ENCODE results near the gene ZNRF3.
"Not testable (repeated sequence)": the region's sequence is repeated elsewhere in the genome, so short reads cannot be mapped to it uniquely, and the experiment has no call there.

The ZNRF3 gene

GRCh38 chr22:28934026-28934425, 50.7 kb downstream of the ZNRF3 start:
- no peak for DNase-seq

DNA sequence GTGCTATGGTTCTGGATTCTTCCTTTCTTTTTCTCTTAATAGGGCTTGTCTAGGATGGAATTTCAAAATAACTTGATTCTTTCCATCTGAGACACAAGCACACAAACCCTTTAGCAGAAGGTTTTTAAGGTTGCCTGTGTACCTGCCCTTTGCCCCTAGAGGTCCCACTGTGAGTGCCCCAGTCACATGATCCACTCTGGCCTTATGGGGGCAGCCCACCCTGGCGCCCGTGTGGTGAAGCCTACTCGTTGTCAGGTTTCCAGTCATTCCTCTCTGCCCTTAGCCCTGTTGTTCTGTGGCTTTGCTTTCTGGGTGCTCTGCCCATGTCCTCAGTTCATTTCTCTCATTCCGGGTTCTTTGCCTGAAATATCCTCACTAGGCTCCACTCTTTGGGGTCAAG, 51.8 kb downstream of the ZNRF3 start:
- DNase-seq, result no peak

- DNase-seq, result no peak
Measured at GRCh38 chr22:28935713-28936112, 52.3 kb downstream of the ZNRF3 start.

- DNase-seq, result no peak
Measured at GRCh38 chr22:28936200-28936599, 52.8 kb downstream of the ZNRF3 start.

GRCh38 chr22:28937206-28938025, 54.0 kb downstream of the ZNRF3 start:
- DNase-seq, result no peak

- DNase-seq, result no peak
Measured at GRCh38 chr22:28938286-28938833, 55.0 kb downstream of the ZNRF3 start.

GRCh38 chr22:28939394-28939793, 56.0 kb downstream of the ZNRF3 start:
- no peak for DNase-seq

DNA sequence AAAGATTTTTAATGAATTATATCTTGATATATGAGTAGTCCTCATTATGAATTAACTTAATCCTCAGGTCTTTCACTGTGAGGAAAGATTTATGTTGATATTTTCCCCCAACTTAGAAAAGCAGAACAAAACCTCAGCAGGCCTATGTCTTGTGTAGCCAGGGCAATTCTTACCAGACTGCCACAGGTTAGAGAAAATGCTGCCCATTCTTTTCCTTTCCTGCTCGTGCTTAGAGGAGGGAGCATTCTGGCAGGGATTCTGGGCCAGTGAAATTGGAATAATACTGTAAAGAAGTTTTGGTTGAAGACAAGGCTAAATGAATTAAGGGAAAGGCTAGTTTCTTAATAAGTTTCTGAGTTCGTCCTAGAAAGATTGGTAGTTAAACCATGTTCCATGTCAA, 56.6 kb downstream of the ZNRF3 start:
- no peak for DNase-seq

DNA sequence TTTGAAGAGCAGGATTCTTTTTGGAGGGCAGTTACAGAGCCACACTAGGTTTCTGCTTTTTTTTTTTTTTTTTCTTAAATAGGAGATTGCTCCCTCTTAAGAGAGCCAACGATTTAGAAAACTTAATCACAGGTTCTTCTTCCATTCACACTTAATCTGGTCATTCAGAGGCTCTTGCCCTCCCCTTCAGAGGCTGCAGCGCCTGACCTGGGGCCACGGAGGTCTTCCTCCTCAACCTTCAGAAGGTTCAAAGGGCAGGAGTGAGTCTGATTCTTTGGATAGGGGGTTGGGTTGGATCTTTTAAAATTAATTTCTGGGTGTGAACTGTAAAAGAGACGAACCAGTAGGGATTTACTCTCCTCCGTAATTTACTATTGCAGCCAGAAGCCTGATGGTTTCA, 57.1 kb downstream of the ZNRF3 start:
- DNase-seq, result no peak

DNA sequence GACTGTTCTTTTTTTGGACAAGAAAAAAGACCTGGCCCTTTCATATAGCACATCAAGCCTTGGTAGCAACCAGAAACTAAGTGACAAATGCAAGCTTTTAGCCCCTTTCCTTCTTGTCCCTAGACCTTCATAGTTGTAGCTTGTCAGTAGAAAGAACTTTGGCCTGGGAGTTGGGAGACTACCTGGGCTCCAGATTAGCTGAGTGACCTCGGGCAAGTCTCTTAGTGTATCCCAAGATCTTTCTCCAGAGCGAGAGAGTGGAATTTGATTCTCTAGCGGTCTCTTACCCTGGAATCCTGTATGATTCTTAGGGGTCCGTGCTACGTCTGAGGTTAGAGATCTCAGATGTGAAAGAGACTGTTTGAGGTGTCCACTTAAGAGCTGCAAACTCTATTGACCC, 59.0 kb downstream of the ZNRF3 start:
- DNase-seq, result no peak

GRCh38 chr22:28942801-28943500, 59.6 kb downstream of the ZNRF3 start:
- no peak for DNase-seq

- DNase-seq, result no peak
Measured at GRCh38 chr22:28943501-28943879, 60.1 kb downstream of the ZNRF3 start.

GRCh38 chr22:28947125-28947524, 63.8 kb downstream of the ZNRF3 start:
- DNase-seq, result no peak

- no peak for DNase-seq
Measured at GRCh38 chr22:28948424-28948823, 65.1 kb downstream of the ZNRF3 start.

DNA sequence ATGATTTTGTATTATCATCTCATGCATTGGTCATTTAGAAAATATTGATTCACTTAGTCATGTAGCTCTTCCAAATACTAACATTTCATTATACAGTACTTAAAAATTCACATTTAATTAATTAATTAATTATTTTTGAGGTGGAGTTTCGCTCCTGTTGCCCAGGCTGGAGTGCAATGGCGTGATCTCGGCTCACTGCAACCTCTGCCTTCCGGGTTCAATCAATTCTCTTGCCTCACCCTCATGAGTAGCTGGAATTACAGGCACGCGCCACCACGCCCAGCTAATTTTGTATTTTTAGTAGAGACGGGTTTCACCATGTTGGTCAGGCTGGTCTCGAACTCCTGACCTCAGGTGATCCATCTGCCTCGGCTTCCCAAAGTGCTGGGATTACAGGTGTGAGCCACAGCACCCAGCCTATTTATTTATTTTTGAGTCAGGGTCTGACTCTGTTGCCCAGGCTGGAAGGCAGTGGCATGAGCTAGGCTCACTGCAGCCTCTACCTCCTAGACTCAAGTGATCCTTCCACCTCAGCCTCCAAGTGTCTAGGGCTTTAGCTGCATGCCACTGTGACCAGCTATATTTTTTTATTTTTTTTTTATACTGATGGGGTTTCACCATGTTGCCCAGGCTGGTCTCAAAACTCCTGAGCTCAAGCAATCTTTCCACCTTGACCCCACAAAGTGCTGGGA, 65.6 kb downstream of the ZNRF3 start:
- DNase-seq, result not testable (repeated sequence)

DNA sequence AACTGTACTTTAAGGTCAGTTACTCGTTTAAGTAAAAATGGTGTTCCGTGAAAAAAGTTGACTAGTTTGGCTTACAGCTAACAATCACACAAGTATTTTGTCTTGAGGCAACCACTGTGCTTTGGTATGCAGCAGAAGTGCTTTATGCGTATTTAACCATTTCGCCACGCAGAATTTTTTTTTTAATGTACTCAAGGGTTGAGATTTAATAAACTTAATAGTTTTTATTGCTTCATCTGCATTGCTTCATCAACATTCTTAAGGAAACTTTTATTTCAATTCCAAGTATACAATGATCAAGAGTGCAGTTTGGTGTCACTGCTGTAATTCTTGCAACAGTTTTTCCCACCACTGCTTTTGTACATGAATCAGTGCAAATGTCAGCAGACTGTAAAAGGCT, 66.4 kb downstream of the ZNRF3 start:
- DNase-seq, result no peak

GRCh38 chr22:28950617-28951411, 67.4 kb downstream of the ZNRF3 start:
- DNase-seq, result no peak

GRCh38 chr22:28951530-28951929, 68.2 kb downstream of the ZNRF3 start:
- DNase-seq, result no peak

DNA sequence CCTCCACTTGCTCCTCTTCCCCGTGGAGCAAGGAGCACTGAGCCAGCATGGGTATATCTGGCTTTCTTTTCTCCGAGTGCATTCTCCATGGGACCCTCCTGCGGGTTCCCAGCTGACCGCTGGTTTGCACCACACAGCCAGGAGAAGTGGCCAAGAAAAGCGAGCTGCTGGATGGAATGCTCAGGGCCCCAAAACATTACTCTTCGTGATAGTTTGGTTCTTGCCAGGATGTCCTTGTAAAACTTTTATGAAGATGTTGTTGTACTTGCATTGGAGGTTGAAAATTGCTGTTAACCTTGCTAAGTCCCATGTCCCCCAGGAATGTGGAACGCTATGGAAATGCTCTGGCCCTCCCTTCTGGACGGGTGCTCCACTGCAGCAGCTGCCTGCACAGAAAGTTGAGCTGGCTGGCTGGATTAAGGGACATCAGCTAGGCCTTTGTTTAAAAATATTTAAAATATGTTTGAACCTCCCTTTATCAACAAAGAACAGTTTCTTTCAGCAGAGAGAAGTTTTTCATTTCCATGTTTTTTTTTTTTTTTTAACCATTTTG, 68.7 kb downstream of the ZNRF3 start:
- no peak for DNase-seq

DNA sequence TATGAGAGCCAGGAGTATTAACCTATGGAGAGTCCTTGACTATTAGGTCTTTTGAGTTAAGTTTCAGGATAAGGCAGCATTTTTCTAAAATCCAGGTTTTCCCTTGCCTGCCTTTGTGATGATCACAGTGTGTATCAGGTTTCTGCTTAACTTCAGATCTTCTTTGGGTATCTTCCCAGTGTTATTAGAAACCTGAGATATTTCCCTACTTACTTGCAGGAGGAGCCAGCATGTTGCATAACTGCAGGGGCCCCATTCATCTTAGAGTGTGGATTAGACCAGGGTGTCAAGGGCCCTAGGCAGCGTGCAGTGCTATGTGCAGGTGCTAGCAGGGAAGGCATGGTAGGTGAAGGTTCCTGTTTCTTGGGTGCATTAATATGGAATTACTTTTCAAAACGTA, 69.5 kb downstream of the ZNRF3 start:
- no peak for DNase-seq

DNA sequence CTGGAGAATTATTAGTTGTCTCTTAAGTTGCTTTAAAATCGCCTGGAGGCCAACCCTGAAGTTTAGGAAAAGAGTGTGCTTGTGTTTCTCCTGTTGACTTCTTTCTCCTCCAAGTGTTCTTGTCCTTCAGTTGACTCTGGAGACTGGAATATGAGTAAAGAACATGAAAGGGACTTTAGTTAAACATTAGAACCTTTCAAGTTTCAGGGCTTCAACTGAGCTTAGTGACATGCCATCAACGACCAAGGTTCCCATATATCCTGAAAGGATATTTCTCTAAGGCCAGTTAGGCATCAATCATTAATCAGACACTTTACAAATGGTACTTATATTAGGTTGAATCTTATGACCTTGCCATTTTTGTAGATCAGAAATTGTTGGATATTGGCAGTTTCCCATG, 70.0 kb downstream of the ZNRF3 start:
- no peak for DNase-seq

All from hippocampal formation (tissue), 2 donors.